GM18526 (cell line): ENCODE results near the gene PAX9.

ENCODE experiments used
- POLR2A ChIP-seq: IDR thresholded peaks from 3 replicates; pipeline ENCODE4 v1.6.1; 2011; ENCODE audit not compliant: insufficient read length; ENCODE audit errors: extremely low read depth

The PAX9 gene

DNA sequence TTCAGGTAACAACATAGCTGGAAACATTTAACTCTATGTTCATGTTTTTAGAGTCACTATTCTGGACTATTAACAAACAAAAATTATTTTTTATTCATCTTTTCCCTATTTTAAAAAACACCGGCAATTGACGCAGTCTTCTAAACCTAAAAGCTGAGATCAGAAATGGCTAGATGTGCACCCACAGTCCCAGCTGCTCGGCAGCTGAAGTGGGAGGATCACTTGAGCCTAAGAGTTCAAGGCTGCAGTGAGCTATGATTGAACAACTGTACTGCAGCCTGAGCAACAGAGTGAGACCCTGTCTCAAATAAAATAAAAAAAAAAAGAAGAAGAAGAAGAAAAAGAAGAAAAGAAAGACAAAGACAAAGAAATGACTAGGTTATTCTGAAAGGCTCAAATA lies 64.5 kb downstream of the PAX9 start:
- TF ChIP-seq POLR2A: no peak
